Sigmoid colon (tissue), 7 donors: ENCODE data around the gene RNF40. TPM values are rescaled to one million over a fixed set of nuclear protein-coding genes. Genes with fewer than 3 reads are reported as not detected.

Experiments
- DNase-seq: peaks from one replicate; pipeline ENCODE4 v3.0.0-alpha.2; 2019
- H3K27ac ChIP-seq, 4 donors: fragments of 200-600 bp; sonication (generic); one replicate each; pipeline ENCODE4 v1.5.1; 2016 to 2019; ENCODE audit warnings: mild to moderate bottlenecking in 1 of 4
- H3K27me3 ChIP-seq, 3 donors: fragments of 200-600 bp; sonication (generic); one replicate each; pipeline ENCODE4 v1.5.1; 2019; ENCODE audit warnings: mild to moderate bottlenecking in 1 of 3
- H3K36me3 ChIP-seq, 4 donors: fragments of 200-600 bp; sonication (generic); one replicate each; pipeline ENCODE4 v1.5.1; 2016 to 2019
- H3K4me1 ChIP-seq, 4 donors: fragments of 200-600 bp; sonication (generic); one replicate each; pipeline ENCODE4 v1.5.1; 2017 to 2019
- H3K4me3 ChIP-seq, 4 donors: fragments of 200-600 bp; sonication (generic); one replicate each; pipeline ENCODE4 v1.5.1; 2017 to 2019; ENCODE audit warnings: mild to moderate bottlenecking in 2 of 4, moderate library complexity in 1 of 4
- H3K9me3 ChIP-seq, 4 donors: fragments of 200-600 bp in 3 of 4; sonication (generic) in 3 of 4; one replicate each; pipeline versions ENCODE4 v1.5.1 to v1.6.1; 2013 to 2019
- CTCF ChIP-seq, 4 experiments: fragments of 450-650 bp in 3 of 4; fragments of 200-600 bp in 1 of 4; IDR thresholded peaks; one replicate each; pipeline ENCODE4 v1.5.1; 2016 to 2019; ENCODE audit warnings: antibody characterized with exemption in 4 of 4, mild to moderate bottlenecking in 3 of 4, moderate library complexity in 2 of 4
- EP300 ChIP-seq, 4 donors: sonication (generic); formaldehyde crosslinking; IDR thresholded peaks; one replicate each; pipeline ENCODE4 v1.6.1; 2017; ENCODE audit warnings: antibody characterized with exemption in 4 of 4
- POLR2A ChIP-seq, 2 donors: fragments of 450-650 bp; IDR thresholded peaks; one replicate each; pipeline ENCODE4 v1.6.1; 2016; ENCODE audit warnings: antibody characterized with exemption in 2 of 2, mild to moderate bottlenecking in 2 of 2, moderate library complexity in 2 of 2
- POLR2AphosphoS5 ChIP-seq, 4 donors: sonication (generic); formaldehyde crosslinking; IDR thresholded peaks; one replicate each; pipeline ENCODE4 v1.6.1; 2017; ENCODE audit warnings: antibody characterized with exemption in 4 of 4
- WGBS, 2 donors: extraction: QIAGEN DNeasy Blood & Tissue Kit; methylation state at CpG; one replicate each; pipeline ENCODE4 v1.1.7; 2013; 5-methylcytosine and 5-hydroxymethylcytosine counted together
- intact Hi-C: fragments of 100-400 bp; cut with DNase I; formaldehyde crosslinking; loops from one replicate; pipeline ENCODE4 v1.15.1; 2023
- polyA plus RNA-seq, 3 donors: library from polyadenylated mRNA; stranded (reverse); fragments of 200-250 nt; gene quantifications; one replicate each; pipeline ENCODE4 v1.2.3, GENCODE V29; 2013
- total RNA-seq, 4 donors: library from RNA; depleted of rRNA; stranded (reverse); fragments of >200 nt; gene quantifications; one replicate each; pipeline ENCODE4 v1.1.0, GENCODE V29; 2016
- donor health status: healthy with polysubstance abuse.
- donor health status: Bipolar disorder and iron deficiency.
- donor health status: healthy.

The RNF40 gene
- total and polyA plus RNA-seq, 7 donors: 34.8 to 79.3 (median 49.4) TPM

- Histone ChIP-seq H3K4me1 (peaks cover 0 to 33% (median 31%) of the 10 kb centered on the region in 4 donors), H3K36me3 (peaks cover 39 to 50% (median 42%) of the 10 kb centered on the region in 4 donors), H3K4me3 (peak overlapping the region; percentile 75 to 95 (median 84)), H3K9me3 (no peaks in the 10 kb centered on the region), H3K27me3 (no peaks in the 10 kb centered on the region), H3K27ac (peak overlapping the region; percentile 89 to 96 (median 92))
- WGBS, 2 donors: 60 to 73% methylated on average over 15 of the region's 15 CpGs
- intact Hi-C loops: loop anchor here (2.0 to 5.0 kb wide), 2 partner anchors 14 to 129 kb away; partner anchors contain the start of genes BCL7C and PHKG2
- no peak for TF ChIP-seq POLR2A (IDR thresholded peaks at IDR 0.05)
- no peak for TF ChIP-seq CTCF (IDR thresholded peaks at IDR 0.05)
- no peak for TF ChIP-seq POLR2AphosphoS5 (IDR thresholded peaks at IDR 0.05)
- TF ChIP-seq EP300 (IDR thresholded peaks at IDR 0.05): no peak
- no peak for DNase-seq
Observed at GRCh38 chr16:30762991-30763725, 1.0 kb downstream of the RNF40 start.

GRCh38 chr16:30764086-30764485 lies 2.0 kb downstream of the RNF40 start:
- no peaks in the 10 kb centered on the region for H3K9me3 ChIP-seq
- no peaks in the 10 kb centered on the region for H3K27me3 ChIP-seq
- DNase-seq: no peak
- TF ChIP-seq POLR2A (IDR thresholded peaks at IDR 0.05) (no peak), CTCF (IDR thresholded peaks at IDR 0.05) (no peak), POLR2AphosphoS5 (IDR thresholded peaks at IDR 0.05) (no peak), EP300 (IDR thresholded peaks at IDR 0.05) (no peak)
- intact Hi-C loops: loop anchor here (5.0 kb wide), 1 partner anchor 128 kb away; the partner anchor contains the start of gene BCL7C
- no peak overlapping the region for H3K27ac ChIP-seq
- H3K4me3 ChIP-seq: no peak overlapping the region
- peaks cover 0 to 33% (median 31%) of the 10 kb centered on the region in 4 donors for H3K4me1 ChIP-seq
- 93% methylated on average over 11 of the region's 11 CpGs for WGBS, 2 donors
- H3K36me3 ChIP-seq: peaks cover 48 to 60% (median 51%) of the 10 kb centered on the region in 4 donors

GRCh38 chr16:30764816-30765465 lies 2.8 kb downstream of the RNF40 start:
- Histone ChIP-seq H3K27ac (no peak overlapping the region), H3K27me3 (no peaks in the 10 kb centered on the region), H3K4me1 (peaks cover 0 to 33% (median 31%) of the 10 kb centered on the region in 4 donors), H3K4me3 (no peak overlapping the region), H3K9me3 (no peaks in the 10 kb centered on the region), H3K36me3 (peaks cover 57 to 68% (median 58%) of the 10 kb centered on the region in 4 donors)
- intact Hi-C loops: loop anchor here (5.0 kb wide), 1 partner anchor 127 kb away; the partner anchor contains the start of gene BCL7C
- TF ChIP-seq CTCF (IDR thresholded peaks at IDR 0.05): no peak
- no peak for TF ChIP-seq POLR2A (IDR thresholded peaks at IDR 0.05)
- TF ChIP-seq EP300 (IDR thresholded peaks at IDR 0.05): no peak
- TF ChIP-seq POLR2AphosphoS5 (IDR thresholded peaks at IDR 0.05): no peak
- no peak for DNase-seq
- WGBS, 2 donors: 95 to 98% methylated on average over 12 of the region's 12 CpGs

- Histone ChIP-seq H3K9me3 (no peaks in the 10 kb centered on the region), H3K4me3 (no peak overlapping the region), H3K4me1 (peaks cover 0 to 22% (median 21%) of the 10 kb centered on the region in 4 donors), H3K36me3 (peaks cover 68 to 82% (median 70%) of the 10 kb centered on the region in 4 donors), H3K27ac (no peak overlapping the region), H3K27me3 (no peaks in the 10 kb centered on the region)
- DNase-seq: no peak
- WGBS, 2 donors: 92 to 95% methylated on average over 29 of the region's 29 CpGs
- no peak for TF ChIP-seq POLR2AphosphoS5 (IDR thresholded peaks at IDR 0.05)
- no peak for TF ChIP-seq POLR2A (IDR thresholded peaks at IDR 0.05)
- no peak for TF ChIP-seq EP300 (IDR thresholded peaks at IDR 0.05)
- no peak for TF ChIP-seq CTCF (IDR thresholded peaks at IDR 0.05)
- intact Hi-C loops: no loop called here
Observed at GRCh38 chr16:30766206-30766932, 4.2 kb downstream of the RNF40 start.
